A673 (cell line): ENCODE results near the gene RRP8.

ENCODE experiments used
- CTCF ChIP-seq: fragments of 300-800, 200-600 bp; sonication (generic); conservative IDR thresholded peaks from 2 replicates; pipeline ENCODE4 v1.5.1; 2017; ENCODE audit warnings: low read depth, mild to moderate bottlenecking, antibody characterized with exemption, low read length, moderate library complexity, mixed read lengths
- EZH2 ChIP-seq: fragments of 200-600 bp; sonication (generic); IDR thresholded peaks from 2 replicates; pipeline ENCODE4 v1.6.1; 2017; ENCODE audit warnings: borderline replicate concordance, low read depth, mild to moderate bottlenecking, mixed read lengths, antibody characterized with exemption, low read length; ENCODE audit not compliant: poor library complexity, severe bottlenecking

GRCh38 chr11:6650980-6651379 lies 47.6 kb upstream of the RRP8 start:
- TF ChIP-seq CTCF: no peak
- no peak for TF ChIP-seq EZH2
